Breast epithelium (tissue), 4 donors: ENCODE results near the gene CYSLTR2. TPM values are rescaled to one million over a fixed set of nuclear protein-coding genes. Genes with fewer than 3 reads are reported as not detected.

Source experiments
- DNase-seq, 2 donors: peaks; one replicate each; pipeline ENCODE4 v3.0.0-alpha.2; 2019; ENCODE audit warnings: low spot score in 2 of 2
- H3K27ac ChIP-seq, 2 donors: fragments of 200-600 bp; sonication (generic) in 1 of 2; one replicate each; pipeline ENCODE4 v1.5.1; 2016 to 2019; ENCODE audit warnings: mild to moderate bottlenecking in 1 of 2
- H3K27me3 ChIP-seq, 2 donors: fragments of 200-600 bp; sonication (generic) in 1 of 2; one replicate each; pipeline versions ENCODE4 v1.5.1 to v1.6.0; 2017 to 2019; ENCODE audit warnings: control low read depth in 1 of 2, mild to moderate bottlenecking in 1 of 2
- H3K36me3 ChIP-seq: fragments of 200-600 bp; one replicate; pipeline ENCODE4 v1.5.1; 2019
- H3K4me1 ChIP-seq, 2 donors: fragments of 200-600 bp; sonication (generic); one replicate each; pipeline ENCODE4 v1.5.1; 2016 to 2019; ENCODE audit warnings: control low read depth in 1 of 2
- H3K4me3 ChIP-seq, 3 donors: fragments of 200-600 bp; sonication (generic); 1 replicate in 2 of 3; 2 replicates in 1 of 3; pipeline ENCODE4 v1.5.1; 2016 to 2019; ENCODE audit warnings: mild to moderate bottlenecking in 3 of 3, moderate library complexity in 2 of 3
- H3K9me3 ChIP-seq, 2 donors: fragments of 200-600 bp; sonication (generic) in 1 of 2; one replicate each; pipeline ENCODE4 v1.5.1; 2016 to 2019; ENCODE audit warnings: control low read depth in 1 of 2
- CTCF ChIP-seq, 3 donors: fragments of 450-650 bp; IDR thresholded peaks; one replicate each; pipeline ENCODE4 v1.5.1; 2016 to 2017; ENCODE audit warnings: antibody characterized with exemption in 3 of 3, mild to moderate bottlenecking in 3 of 3, moderate library complexity in 3 of 3
- POLR2A ChIP-seq: fragments of 450-650 bp; IDR thresholded peaks from one replicate; pipeline ENCODE4 v1.6.1; 2016; ENCODE audit warnings: antibody characterized with exemption, mild to moderate bottlenecking, moderate library complexity
- POLR2AphosphoS5 ChIP-seq, 3 donors: sonication (generic); formaldehyde crosslinking; IDR thresholded peaks; one replicate each; pipeline ENCODE4 v1.6.1; 2017; ENCODE audit warnings: antibody characterized with exemption in 3 of 3
- intact Hi-C: fragments of 100-400 bp; cut with DNase I; formaldehyde crosslinking; loops from one replicate; pipeline ENCODE4 v1.15.1; 2023; ENCODE audit warnings: low total_unique reads
- total RNA-seq, 3 donors: library from RNA; depleted of rRNA; stranded (reverse); fragments of >200 nt; gene quantifications; one replicate each; pipeline ENCODE4 v1.1.0, GENCODE V29; 2016

Gene CYSLTR2
- total RNA-seq, 3 donors from 2014 or later: 0.32 to 1.0 (median 0.33) TPM

GRCh38 chr13:48707405-48707804 lies 53.7 kb downstream of the CYSLTR2 start:
- DNase-seq: no peak
- no peak overlapping the region for H3K27ac ChIP-seq
- intact Hi-C loops: no loop called here
- no peaks in the 10 kb centered on the region for H3K4me1 ChIP-seq
- no peak for TF ChIP-seq POLR2AphosphoS5 (IDR thresholded peaks at IDR 0.05)
- no peak for TF ChIP-seq POLR2A
- no peaks in the 10 kb centered on the region for H3K9me3 ChIP-seq
- H3K4me3 ChIP-seq: no peak overlapping the region
- no peaks in the 10 kb centered on the region for H3K36me3 ChIP-seq
- no peaks in the 10 kb centered on the region for H3K27me3 ChIP-seq

DNA sequence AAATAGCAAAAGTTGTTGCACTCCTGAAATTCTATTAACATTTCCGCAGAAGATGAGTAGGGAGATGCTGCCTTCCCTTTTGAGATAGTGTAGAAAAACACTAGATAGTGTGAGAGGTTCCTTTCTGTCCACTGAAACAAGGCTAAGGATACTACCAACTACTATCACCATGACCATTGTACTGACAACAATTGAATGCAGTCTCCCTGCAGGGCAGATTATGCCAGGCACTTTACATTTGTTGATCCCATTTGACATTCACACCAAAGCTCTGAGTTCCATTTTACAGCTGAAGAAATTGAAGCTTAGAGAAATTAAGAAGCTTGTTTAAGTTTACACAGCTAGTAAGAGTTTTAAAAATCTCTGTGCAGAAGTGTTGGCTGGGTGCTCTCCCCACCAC lies 55.0 kb downstream of the CYSLTR2 start:
- intact Hi-C loops: no loop called here
- TF ChIP-seq POLR2A (no peak), POLR2AphosphoS5 (IDR thresholded peaks at IDR 0.05) (no peak), CTCF (IDR thresholded peaks at IDR 0.05) (no peak)
- no peak overlapping the region for H3K4me3 ChIP-seq
- H3K36me3 ChIP-seq: no peaks in the 10 kb centered on the region
- no peak for DNase-seq
- H3K27ac ChIP-seq: no peak overlapping the region
- H3K9me3 ChIP-seq: no peaks in the 10 kb centered on the region
- H3K27me3 ChIP-seq: no peaks in the 10 kb centered on the region
- no peaks in the 10 kb centered on the region for H3K4me1 ChIP-seq

- H3K27ac ChIP-seq: no peak overlapping the region
- no peaks in the 10 kb centered on the region for H3K4me1 ChIP-seq
- TF ChIP-seq POLR2AphosphoS5 (IDR thresholded peaks at IDR 0.05) (no peak), CTCF (IDR thresholded peaks at IDR 0.05) (no peak), POLR2A (no peak)
- intact Hi-C loops: no loop called here
- no peak overlapping the region for H3K4me3 ChIP-seq
- no peak for DNase-seq
- no peaks in the 10 kb centered on the region for H3K36me3 ChIP-seq
- no peaks in the 10 kb centered on the region for H3K9me3 ChIP-seq
- no peaks in the 10 kb centered on the region for H3K27me3 ChIP-seq
These were observed 55.5 kb downstream of the CYSLTR2 start for GRCh38 chr13:48709213-48709612.

DNA sequence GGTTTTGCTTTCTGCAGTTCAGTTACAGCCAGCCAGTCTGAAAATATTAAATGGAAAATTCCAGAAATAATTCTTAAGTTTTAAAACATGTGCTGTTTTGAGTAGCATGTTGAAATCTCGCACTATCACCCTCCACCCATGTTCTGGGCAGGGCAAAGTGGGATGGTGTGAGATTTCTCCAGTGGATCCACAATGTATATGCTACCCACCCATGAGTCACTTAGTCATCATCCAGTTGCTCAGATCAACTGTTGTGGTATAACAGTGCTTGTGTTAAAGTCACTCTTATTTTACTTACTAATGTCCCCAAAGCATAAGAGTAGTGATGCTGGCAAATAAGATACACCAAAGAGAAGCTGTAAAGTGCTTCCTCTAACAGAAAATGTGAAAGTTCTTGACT lies 56.4 kb downstream of the CYSLTR2 start:
- intact Hi-C loops: no loop called here
- DNase-seq: no peak
- no peak overlapping the region for H3K27ac ChIP-seq

DNA sequence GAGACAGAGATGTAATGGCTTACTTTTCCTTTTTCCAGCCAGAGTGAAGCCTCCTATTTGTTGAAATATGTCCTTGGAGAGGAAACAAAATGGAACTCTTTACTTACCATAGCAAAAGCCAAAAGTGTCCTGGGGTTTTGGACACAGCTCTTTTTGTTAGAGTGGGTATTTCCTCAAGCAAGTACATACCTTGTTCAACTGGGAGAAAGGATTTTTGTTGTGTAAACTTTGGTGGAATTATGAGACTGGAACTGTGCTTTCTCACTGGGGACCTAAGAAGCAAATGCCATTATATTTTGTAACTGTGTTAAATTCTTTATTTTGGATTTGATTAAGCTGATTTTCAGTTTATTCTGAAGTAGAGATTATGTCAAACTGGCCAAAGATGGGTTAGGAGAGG lies 58.4 kb downstream of the CYSLTR2 start:
- H3K36me3 ChIP-seq: no peaks in the 10 kb centered on the region
- no peak for DNase-seq
- no peak for TF ChIP-seq CTCF (IDR thresholded peaks at IDR 0.05)
- no peak for TF ChIP-seq POLR2A
- no peak for TF ChIP-seq POLR2AphosphoS5 (IDR thresholded peaks at IDR 0.05)
- H3K27me3 ChIP-seq: no peaks in the 10 kb centered on the region
- H3K4me1 ChIP-seq: no peaks in the 10 kb centered on the region
- H3K4me3 ChIP-seq: no peak overlapping the region
- no peak overlapping the region for H3K27ac ChIP-seq
- intact Hi-C loops: no loop called here
- H3K9me3 ChIP-seq: peaks cover 0 to 19% of the 10 kb centered on the region in 2 donors

More for the DNA sequence above, 56.4 kb downstream of the CYSLTR2 start:
- H3K9me3 ChIP-seq: peaks cover 0 to 1% of the 10 kb centered on the region in 2 donors
- H3K36me3 ChIP-seq: no peaks in the 10 kb centered on the region
- no peak overlapping the region for H3K4me3 ChIP-seq
- TF ChIP-seq POLR2A: no peak
- TF ChIP-seq POLR2AphosphoS5 (IDR thresholded peaks at IDR 0.05): no peak
- no peak for TF ChIP-seq CTCF (IDR thresholded peaks at IDR 0.05)
- no peaks in the 10 kb centered on the region for H3K27me3 ChIP-seq
- no peaks in the 10 kb centered on the region for H3K4me1 ChIP-seq

DNA sequence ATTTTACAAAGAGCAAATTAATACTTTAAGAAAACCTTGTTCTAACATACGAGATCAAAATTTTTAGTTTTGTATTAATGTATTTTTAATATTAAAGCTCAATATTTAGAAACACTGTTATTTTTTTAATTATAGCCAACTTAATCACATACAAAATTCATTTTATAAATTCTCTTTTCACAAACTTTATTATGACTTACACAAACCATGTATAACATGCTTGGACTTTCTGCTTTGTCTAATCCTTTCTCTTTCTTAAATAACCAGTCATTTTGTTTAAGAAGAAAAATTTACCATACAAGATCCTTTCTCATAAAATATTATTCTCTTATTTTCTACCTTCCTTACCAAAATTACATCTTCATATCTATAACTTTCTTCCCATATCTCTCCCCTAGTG lies 62.2 kb downstream of the CYSLTR2 start:
- Histone ChIP-seq H3K4me1 (no peaks in the 10 kb centered on the region), H3K4me3 (no peak overlapping the region), H3K9me3 (peaks cover 8 to 50% of the 10 kb centered on the region in 2 donors), H3K27ac (no peak overlapping the region), H3K27me3 (no peaks in the 10 kb centered on the region), H3K36me3 (no peaks in the 10 kb centered on the region)
- TF ChIP-seq CTCF (IDR thresholded peaks at IDR 0.05) (no peak), POLR2AphosphoS5 (IDR thresholded peaks at IDR 0.05) (no peak), POLR2A (no peak)
- intact Hi-C loops: no loop called here
- no peak for DNase-seq
